EL (cell line): ENCODE measurements around the gene PHC1.
"Not testable (repeated sequence)": the region's sequence is repeated elsewhere in the genome, so short reads cannot be mapped to it uniquely, and the experiment has no call there.

Experiments used
- DNase-seq: peaks from one replicate; pipeline ENCODE4 v3.0.0-alpha.2; 2016

The PHC1 gene

DNA sequence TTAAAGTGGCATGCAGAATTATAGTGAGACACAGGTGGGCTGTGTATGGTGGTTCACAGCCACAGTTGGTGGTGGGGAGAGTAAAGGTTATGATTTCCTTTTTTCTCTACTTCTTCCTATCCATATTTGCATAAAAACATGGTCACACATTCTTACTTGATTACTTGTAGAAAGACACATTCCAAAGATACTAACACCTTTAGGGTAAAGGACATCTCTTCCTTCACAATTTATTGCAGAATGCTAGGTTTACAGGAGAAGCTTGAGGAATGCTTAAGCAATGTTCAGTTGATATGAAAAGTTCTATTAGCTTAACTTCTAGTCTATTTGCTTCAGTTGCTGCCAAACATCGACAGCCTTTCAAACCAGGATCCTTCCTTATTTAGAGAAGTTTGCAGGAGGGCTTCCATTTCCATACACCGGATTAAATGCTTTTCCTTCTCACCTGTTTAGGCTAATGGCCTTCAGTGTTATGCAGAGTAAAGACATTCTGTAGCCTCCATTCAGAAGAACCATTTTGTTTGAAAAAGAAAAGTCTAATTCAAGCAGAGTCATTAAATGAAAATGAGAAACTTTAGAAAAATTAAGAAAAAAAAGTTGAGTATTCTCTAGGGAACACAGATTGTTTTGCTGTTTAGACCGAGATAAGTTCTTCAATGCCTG, 2.6 kb upstream of the PHC1 start:
- peak; percentile 17 for DNase-seq

DNA sequence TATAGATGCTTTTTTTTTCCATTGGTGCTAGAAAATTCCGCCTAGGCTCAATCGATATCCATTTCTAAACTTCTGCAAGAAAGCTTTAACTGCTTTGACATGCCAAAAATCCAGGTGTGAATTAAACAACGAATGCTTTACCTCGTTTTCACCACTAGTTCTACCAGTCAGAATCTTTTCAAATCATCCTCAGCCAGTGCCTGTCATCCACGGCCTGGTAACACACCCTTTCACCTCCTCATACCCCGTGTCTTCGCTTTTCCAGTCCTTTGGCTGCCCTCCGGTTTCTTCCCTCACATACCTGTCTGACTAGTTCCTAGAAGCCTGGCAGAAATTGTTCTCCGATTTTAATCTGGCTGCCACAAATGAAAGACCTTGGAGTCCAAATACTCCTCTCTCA, 1.4 kb upstream of the PHC1 start:
- no peak for DNase-seq

DNA sequence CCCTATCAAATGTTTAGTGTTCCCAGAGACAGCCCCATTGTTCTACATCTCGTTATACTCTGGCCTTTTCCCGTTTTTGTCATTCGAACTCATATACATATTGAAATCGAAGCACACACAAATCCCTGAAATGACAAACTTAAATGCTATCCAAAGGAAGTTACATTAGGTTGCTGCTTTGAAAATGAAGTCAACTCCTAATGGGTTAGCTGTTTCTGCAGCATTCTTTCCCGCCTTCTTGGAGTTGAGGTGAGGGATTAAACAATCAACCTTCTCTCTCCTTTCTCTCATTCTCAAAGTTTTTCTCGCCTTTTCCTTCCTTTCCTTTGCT, 642 bp upstream of the PHC1 start:
- DNase-seq: no peak

DNA sequence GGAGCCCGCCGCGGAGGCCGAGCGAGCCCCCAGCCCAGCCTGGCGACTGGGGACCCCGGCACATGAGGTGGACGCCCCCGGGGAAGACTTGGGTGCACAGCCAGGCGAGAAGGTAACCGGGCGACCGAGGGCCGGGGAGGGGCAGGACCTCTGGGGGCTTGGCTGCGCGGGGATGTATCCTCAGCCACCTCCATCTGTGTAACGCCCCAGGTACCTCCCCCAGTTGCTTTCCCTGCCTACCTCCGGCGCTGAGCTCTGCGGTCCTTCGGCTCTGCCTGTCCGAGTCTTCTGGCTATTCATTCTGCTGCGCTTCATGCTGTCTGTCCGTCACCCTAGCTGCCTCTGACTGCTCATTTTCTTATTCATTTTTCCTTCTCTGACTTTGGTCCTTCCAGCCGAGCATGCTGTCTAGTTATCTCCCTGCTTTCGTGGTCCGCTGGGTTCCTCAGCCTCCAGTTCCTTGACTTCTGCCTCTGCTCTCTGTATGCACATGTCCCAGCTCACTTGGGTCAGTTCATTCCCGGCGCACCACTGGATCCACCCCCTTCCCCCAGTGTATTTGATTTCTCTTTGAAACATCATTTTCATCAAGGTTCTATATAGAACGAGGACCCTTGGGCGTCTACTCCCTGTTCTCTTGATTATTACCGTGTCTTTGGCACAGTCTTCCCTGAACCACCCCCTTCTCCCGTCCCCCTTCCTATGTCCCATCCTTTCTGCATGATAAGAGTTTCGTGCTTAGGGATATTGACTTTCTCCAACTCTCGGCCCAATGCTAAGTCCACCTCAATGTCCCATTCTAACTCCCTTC, 612 bp downstream of the PHC1 start:
- DNase-seq: peak; percentile 57

DNA sequence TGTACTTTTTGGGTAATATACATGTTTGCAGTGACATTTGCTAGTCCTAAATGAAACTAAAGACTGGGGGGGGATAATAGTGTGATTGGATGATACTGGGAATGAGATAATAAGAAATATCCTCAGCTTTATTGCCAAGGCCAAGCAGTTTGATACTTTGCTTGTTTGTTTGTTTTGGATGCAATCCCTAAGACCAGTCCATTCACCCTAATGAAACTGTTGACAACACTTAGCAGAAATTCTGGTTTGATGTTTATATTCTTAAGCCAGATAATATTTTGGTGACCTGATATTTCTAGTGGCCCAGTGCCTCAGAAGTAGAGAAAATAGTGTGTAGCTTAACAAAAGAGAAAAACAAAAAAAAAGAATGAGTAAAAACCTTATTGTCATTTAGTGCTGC, 1.8 kb downstream of the PHC1 start:
- no peak for DNase-seq

DNA sequence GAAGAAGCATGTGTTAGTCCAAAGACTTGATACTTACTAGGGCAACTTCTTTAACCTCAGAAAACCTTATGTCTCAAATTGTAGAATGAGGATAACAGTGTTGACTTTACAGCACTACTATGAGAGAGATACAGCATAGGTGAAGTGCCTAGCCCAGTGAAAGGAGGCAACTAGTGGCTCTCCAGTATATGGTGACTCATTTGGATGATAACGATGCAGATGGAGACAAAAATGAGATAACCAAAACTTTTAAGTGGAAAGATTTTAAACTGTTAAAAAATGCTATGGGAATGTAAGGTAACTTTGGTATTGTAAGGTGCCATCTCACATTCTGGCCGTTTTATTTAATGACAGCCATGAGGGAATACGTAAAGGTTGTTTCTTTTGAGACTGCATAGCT, 2.7 kb downstream of the PHC1 start:
- DNase-seq: no peak

DNA sequence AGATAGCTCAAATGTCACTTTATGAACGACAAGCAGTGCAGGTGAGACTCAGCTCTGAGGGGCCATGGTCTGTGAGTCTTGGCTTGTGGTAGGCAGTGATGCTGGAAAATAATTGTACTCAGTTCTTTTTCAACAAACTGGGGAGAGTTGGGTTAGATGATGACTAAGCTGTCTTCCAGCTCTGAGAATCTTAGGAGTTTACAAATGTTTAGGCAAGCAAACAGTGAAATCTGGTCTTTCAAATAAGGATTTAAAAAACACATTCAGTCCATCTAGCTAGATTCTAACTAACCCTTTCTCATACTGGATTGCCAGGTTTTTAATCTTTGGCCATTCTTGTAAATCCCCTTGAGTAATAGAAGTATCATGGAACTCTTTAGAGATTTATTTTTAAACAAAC, 3.4 kb downstream of the PHC1 start:
- DNase-seq: no peak

DNA sequence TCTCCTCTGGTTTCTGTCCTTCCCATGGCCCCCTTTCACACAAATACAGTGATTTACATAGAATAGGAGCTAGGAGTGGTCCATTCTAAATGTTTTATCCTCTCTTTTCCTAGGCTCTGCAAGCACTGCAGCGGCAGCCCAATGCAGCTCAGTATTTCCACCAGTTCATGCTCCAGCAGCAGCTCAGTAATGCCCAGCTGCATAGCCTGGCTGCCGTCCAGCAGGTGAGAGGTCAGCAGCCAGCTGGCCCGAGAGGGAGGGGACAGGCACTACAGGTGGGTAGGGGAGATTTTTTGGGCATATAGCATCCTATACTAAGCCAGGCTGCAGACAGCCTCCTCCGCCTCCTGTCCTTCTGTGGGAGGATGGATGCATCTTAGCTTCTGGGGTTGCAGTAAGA, 5.3 kb downstream of the PHC1 start:
- not testable (repeated sequence) for DNase-seq

DNA sequence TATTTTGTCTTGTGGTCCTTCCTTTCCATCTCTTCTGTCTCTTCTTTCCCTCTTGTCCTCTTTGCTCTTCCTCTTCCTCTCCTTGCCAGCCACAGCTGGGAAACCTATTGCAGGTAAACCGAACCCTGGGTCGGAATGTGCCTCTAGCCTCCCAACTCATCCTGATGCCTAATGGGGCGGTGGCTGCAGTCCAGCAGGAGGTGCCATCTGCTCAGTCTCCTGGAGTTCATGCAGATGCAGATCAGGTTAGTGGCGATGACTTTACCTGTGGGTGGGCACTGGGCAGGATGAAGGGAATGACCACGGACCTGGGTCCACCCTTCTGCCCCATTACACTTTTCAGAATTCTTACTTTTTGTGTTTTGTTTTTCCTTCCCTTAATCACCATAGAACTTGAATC, 8.2 kb downstream of the PHC1 start:
- DNase-seq: no peak

DNA sequence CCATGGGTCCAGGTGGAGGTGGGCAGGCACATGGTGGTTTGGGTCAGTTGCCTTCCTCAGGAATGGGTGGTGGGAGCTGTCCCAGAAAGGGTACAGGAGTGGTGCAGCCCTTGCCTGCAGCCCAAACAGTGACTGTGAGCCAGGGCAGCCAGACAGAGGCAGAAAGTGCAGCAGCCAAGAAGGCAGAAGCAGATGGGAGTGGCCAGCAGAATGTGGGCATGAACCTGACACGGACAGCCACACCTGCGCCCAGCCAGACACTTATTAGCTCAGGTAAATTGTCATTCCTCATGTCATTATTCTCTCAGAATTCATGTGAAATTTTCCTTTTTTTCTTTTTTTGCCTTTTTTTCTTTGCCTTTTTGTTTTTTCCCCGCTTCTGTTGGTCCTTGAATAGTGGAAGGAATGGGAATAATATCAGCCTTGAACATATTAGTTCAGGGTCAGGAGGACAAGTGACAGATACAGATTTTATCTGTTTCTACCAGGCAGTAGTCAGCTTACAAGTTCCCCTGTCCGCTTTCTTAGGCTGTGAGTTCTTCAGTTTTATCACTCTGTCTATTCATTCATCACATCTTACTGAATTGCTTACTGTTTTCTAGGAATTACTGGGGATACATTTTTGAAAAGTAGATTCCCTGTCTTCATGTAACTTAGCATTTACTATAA, 16.5 kb downstream of the PHC1 start:
- DNase-seq: not testable (repeated sequence)

DNA sequence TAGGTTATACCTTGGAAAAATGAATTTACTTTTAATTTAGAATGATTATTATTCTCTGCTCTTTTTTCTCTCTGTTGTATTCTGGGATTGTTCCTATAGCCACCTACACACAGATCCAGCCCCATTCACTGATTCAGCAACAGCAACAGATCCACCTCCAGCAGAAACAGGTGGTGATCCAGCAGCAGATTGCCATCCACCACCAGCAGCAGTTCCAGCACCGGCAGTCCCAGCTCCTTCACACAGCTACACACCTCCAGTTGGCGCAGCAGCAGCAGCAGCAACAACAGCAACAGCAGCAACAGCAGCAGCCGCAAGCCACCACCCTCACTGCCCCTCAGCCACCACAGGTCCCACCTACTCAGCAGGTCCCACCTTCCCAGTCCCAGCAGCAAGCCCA, 18.2 kb downstream of the PHC1 start:
- not testable (repeated sequence) for DNase-seq

DNA sequence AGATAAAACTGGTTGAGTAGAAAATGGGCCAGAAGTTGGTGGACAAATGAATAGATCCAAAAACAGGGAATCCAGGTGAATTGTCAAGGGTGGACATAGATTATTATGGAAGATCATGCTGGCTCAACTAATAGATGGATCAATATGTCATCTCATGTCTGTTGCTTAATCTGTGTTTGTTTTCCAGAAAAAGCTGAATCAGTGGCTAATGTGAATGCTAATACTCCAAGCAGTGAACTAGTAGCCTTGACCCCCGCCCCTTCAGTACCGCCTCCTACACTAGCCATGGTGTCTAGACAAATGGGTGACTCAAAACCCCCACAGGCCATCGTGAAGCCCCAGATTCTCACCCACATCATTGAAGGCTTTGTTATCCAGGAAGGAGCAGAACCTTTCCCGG, 19.8 kb downstream of the PHC1 start:
- DNase-seq: not testable (repeated sequence)

DNA sequence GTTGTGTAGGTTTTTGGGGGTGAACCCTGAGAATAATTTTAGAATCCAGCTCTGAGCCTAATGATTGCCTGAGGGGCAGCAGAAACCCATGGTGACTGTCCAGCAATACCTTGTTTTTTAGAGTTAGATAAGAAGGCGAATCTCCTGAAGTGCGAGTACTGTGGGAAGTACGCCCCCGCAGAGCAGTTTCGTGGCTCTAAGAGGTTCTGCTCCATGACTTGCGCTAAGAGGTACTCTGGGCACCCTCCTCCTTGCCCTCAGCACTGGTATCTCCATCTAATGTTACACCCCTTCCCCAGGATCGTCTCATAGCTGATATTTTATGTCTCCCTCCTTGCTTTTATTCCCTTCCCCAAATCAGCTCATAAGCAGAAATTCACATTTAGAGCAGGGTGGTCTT, 22.4 kb downstream of the PHC1 start:
- DNase-seq: no peak

DNA sequence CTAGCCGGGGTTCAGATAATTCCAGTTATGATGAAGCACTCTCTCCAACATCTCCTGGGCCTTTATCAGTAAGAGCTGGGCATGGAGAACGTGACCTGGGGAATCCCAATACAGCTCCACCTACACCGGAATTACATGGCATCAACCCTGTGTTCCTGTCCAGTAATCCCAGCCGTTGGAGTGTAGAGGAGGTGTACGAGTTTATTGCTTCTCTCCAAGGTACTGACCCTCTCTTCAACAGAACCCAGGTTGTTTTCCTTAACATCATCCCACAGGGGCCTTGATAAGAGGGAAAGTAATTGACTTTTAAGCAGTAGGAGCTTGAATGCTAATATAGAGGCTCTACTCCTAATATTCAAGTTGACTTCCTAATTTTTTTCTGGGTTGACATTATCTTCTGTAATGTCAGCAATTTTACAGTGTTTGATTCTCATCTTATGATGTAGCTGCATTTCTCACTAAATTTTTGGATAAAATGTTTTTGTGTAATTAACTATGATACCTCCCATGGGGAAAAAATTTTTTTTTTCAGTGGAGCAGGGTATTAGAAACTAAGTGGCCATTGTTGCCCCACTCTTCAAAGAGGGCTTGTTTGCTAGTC, 23.6 kb downstream of the PHC1 start:
- DNase-seq: not testable (repeated sequence)

DNA sequence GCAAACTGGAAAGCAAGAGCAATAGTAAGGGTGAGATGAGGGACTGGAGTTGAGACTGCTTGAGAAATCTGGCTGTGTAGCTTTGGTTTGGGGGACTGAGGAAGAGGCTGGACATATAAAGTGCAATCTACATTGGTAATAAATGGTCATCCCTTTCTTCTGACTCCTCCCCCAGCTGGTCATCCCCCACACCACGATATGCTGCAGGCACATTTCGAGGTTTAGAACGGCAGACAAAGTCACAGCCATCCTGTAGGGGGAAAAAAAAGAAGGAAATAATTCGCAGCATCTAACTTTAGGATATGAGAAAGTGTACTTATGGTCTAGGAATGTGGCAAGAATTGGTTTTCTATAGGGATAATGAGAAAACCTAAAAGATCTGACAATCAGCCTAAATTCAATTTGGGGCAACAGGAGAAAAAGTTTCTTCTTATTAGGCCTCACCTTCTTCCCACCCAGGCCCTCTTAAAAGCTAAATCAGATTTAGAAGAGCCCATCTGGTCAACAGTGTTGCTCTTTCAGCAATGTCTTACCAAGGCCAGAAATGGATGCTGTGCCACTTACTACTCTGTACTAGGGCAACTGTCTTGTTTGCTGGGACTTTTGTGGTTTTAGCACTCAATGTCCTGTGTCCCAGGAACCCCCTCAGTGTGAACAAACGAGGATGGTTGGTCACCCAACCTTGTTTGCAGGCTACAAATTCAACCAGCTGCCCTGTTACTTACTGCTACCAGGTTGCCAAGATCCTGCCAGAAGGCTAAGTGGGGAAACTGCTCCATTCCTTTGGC, 27.6 kb downstream of the PHC1 start:
- DNase-seq: peak; percentile 4

DNA sequence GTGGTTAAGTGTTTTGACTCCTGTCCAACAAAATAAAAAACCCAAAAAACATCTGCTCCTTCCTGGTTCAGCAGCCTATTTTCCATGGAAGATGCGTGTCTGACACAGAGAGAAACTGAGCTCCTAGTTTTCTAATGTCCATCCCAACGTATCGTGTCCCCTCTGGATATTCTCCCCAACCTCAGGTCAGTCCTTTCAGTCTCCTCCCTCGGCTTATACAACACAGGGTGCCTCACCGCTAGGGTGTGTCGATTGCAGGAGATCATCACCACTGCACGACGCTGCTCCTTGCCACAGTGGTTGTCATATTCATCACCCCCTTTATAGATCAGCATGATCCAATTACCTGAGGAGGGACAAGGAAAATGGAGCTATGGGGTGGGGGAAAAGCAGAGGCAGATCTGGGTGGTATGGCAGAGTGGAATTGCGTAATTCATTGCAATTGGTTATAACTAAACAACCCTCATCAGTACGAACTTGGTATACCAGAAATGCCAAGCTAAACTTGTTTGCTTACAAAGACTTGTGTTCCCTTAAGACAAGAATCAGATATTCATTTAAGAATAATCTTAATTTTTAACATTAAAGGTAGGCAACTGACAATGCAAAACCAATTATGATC, 29.4 kb downstream of the PHC1 start:
- DNase-seq: no peak

DNA sequence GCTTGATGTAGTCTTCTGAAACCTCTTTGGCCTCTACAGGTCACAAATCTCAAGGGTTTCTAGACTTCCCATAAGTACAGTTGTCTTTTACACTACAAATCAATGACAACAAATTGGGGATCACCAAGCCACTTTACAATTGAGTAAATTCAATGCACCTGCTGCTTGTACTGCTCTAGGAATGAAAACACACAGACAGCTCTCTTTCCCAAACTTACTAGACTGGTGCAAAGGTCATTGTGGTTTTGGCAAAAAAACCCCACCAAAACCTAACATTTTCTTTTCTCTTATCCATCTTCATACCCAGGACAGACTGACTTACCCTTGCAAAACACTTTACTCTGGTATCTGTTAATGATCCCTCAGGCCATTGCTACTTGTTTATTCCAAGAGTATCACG, 32.4 kb downstream of the PHC1 start:
- no peak for DNase-seq

DNA sequence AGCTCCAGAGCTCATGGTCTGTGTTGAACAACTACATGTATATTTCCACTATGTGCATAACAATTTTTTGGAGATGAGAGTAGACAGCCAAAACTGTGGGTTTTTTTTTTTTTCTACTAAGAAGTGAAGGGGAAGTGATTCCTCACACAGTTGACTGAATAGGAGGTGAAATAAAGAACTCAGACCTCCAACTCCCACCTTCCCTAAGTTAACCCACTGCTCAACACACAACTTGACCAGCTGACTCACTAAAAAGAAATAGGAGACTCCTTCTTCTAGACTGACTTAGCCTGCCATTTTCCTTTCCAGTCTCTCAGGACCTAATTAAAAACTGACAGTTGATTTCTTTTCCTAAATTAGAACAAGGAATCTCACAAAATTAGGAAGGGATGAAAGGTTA, 33.4 kb downstream of the PHC1 start:
- no peak for DNase-seq

DNA sequence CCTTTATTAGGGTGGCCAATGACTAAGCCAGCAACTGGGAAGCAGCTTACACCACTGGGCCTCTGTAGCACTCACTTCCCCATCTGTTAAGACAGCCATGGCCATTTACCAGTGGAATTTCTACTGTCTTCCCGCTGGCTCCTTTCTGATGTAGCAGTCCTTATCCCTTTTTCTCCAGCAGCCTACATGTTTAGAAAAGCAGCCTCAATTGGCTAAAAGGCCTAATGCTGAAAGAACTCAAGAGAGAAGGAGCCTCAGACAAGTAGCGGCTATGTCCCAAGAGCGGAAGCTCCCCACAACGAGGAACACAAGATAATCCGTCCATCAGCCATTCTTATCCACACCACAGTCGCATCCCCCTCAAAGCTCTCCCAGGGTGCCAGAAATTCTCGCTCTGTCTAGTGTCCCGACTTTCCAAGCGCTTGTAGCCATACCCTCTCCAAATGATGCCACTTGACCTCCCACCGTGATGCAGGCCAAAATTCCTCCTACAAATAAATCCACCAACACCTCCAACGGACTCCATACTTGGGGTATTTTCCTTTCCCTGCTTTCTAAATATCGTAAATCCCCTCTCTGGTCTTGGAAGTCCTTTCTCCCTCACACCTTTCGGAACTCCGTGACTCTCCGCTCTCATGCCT, 34.5 kb downstream of the PHC1 start:
- DNase-seq: peak; percentile 41

DNA sequence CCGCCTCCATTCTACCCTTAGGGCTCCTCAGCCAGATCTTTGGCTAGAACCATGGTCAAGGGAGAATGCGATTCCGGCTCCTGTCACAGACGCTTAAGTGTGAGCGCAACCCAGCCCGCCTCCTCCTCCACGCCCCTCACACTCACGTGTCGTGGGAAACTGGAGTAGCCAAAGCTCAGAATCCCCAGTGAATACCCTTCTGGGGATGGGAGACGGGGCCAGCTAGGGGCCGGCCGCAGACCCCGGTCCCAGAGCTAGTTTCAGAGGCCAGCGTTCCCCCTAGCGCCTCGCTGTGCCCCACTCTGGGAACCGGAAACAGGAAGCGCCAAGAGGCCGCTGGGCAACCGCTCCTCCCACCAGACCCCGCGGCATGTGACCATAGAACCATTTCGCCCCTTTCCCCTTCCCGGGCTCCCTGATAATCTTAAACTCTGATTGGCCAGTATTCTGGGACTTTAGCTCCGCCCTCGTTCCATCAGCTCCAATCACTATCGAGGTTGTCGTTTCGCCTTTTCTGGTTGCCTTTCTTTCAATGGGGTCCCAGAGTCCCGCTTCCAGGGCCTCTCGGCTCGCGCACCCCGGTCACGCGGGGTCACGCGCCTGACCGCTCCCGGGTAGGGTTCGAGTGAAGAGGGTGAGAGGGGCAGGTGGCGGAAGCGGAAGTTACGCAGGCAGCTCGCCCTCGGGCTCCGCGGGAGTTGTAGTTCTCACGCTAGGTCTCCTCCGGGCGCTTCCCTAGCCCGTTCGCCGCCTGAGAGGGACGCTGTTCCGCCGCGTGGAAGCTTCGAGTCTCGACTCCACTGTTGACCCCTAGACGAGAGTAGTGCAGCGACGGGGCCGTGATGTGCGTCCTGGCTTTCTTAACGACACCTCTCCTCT, 35.3 kb downstream of the PHC1 start, which contains the start of gene M6PR:
M6PR (minus strand) TSS at position 304 of the 879 bp plus-strand sequence. CDS start 3,241 bp downstream, outside the sequence.
- DNase-seq: peak; percentile 97

DNA sequence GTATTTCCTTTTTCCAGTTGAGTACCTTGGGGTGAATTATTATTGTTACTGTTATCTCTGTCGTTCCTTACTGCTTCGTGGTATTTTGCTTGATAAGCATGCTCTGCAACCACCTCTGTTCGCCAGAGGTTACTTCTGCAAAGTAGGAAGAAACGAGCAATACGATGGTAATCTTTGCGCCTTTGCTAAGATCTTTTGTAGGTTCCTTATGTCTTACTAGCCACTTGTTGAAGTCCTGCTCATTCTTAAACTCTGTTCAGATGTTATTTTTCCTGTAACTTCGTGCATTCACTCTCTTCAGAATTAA, 35.9 kb downstream of the PHC1 start:
- DNase-seq: no peak
